Liver (tissue), 3 donors: ENCODE results near the gene SEC61B.

Source experiments
- ATF3 ChIP-seq: IDR thresholded peaks from 2 replicates; pipeline ENCODE4 v1.6.1; 2016; ENCODE audit warnings: antibody characterized with exemption
- EGR1 ChIP-seq, 2 donors: IDR thresholded peaks; 2 replicates each; pipeline ENCODE4 v1.6.1; 2016 to 2018; ENCODE audit warnings: antibody characterized with exemption in 2 of 2, low read depth in 2 of 2
- MAX ChIP-seq: IDR thresholded peaks from 2 replicates; pipeline ENCODE4 v1.6.1; 2016; ENCODE audit warnings: antibody characterized with exemption
- REST ChIP-seq: IDR thresholded peaks from 2 replicates; pipeline ENCODE4 v1.6.1; 2016; ENCODE audit warnings: antibody characterized with exemption, mild to moderate bottlenecking
- RXRA ChIP-seq, 2 donors: IDR thresholded peaks; 2 replicates each; pipeline ENCODE4 v1.6.1; 2017 to 2018; ENCODE audit warnings: antibody characterized with exemption in 2 of 2, mild to moderate bottlenecking in 1 of 2
- SP1 ChIP-seq: IDR thresholded peaks from 2 replicates; pipeline ENCODE4 v1.6.1; 2018; ENCODE audit warnings: antibody characterized with exemption, mild to moderate bottlenecking
- YY1 ChIP-seq: IDR thresholded peaks from 2 replicates; pipeline ENCODE4 v1.6.1; 2016; ENCODE audit warnings: antibody characterized with exemption, mild to moderate bottlenecking
- TF ChIP-seq, protein P1 (sequence below): fragments of 150-350 bp; IDR thresholded peaks from 2 replicates; pipeline ENCODE4 v1.5.1; 2017; ENCODE audit warnings: improper control_type of control experiment, low read depth, low read length; ENCODE audit not compliant: missing input control
- donor health status: healthy.
- donor health status: healthy.

- TF ChIP-seq, protein P1, sequence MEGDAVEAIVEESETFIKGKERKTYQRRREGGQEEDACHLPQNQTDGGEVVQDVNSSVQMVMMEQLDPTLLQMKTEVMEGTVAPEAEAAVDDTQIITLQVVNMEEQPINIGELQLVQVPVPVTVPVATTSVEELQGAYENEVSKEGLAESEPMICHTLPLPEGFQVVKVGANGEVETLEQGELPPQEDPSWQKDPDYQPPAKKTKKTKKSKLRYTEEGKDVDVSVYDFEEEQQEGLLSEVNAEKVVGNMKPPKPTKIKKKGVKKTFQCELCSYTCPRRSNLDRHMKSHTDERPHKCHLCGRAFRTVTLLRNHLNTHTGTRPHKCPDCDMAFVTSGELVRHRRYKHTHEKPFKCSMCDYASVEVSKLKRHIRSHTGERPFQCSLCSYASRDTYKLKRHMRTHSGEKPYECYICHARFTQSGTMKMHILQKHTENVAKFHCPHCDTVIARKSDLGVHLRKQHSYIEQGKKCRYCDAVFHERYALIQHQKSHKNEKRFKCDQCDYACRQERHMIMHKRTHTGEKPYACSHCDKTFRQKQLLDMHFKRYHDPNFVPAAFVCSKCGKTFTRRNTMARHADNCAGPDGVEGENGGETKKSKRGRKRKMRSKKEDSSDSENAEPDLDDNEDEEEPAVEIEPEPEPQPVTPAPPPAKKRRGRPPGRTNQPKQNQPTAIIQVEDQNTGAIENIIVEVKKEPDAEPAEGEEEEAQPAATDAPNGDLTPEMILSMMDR: no peak
- TF ChIP-seq RXRA (IDR thresholded peaks at IDR 0.05) (no peak), ATF3 (no peak), EGR1 (IDR thresholded peaks at IDR 0.05; ENCODE audit: low read depth in 2 of 2) (no peak), REST (no peak), SP1 (no peak), MAX (no peak), YY1 (no peak)
Measured at GRCh38 chr9:99182356-99182755, 39.7 kb upstream of the SEC61B start.
